NB4 (cell line): Measurements from ENCODE around the gene MAB21L3.

Source experiments
- CTCF ChIP-seq: IDR thresholded peaks from one replicate; pipeline ENCODE4 v1.5.1; 2012; ENCODE audit warnings: low read depth, low read length
- MAX ChIP-seq: IDR thresholded peaks from 2 replicates; pipeline ENCODE4 v1.6.1; 2011; ENCODE audit warnings: low read depth, low read length
- MYC ChIP-seq: IDR thresholded peaks from 2 replicates; pipeline ENCODE4 v1.6.1; 2011; ENCODE audit warnings: low read depth, low read length
- POLR2A ChIP-seq: IDR thresholded peaks from 2 replicates; pipeline ENCODE4 v1.6.1; 2011; ENCODE audit warnings: mild to moderate bottlenecking; ENCODE audit not compliant: insufficient read length; ENCODE audit errors: extremely low read depth

GRCh38 chr1:116167625-116168276 is 56.6 kb downstream of the MAB21L3 start:
- no peak for TF ChIP-seq MAX
- TF ChIP-seq POLR2A, result no peak
- TF ChIP-seq CTCF, result no peak
- no peak for TF ChIP-seq MYC
